HG02763 (cell line): ENCODE results near the gene CCDC60.
"Not testable (repeated sequence)": the region's sequence is repeated elsewhere in the genome, so short reads cannot be mapped to it uniquely, and the experiment has no call there.

Experiments
- ATAC-seq: cut with Tn5 transposase; IDR thresholded peaks from one replicate; pipeline ENCODE4 v1.9.1; 2021; ENCODE audit warnings: mild to moderate bottlenecking, moderate library complexity; ENCODE audit not compliant: unreplicated experiment

CCDC60 gene

DNA sequence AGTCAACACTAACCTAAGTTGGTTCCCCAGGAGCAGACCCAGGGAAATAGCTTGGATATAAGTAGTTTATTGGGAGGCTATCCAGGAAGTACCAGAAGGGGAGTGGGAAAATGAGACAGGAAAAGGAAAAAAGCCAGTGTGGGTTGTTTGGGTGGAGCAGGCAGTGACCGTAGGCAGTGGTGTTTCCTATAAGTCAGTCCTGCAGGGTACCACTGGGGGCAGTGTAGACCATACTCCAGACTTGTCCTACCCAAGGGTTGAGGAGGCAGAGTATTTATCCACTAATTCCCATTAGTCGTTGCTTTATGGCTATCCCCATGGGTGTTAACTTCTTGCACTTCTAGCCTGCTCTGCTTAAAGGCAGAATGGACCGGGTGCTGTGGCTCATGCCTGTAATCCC, 6.4 kb upstream of the CCDC60 start:
- ATAC-seq = no peak

DNA sequence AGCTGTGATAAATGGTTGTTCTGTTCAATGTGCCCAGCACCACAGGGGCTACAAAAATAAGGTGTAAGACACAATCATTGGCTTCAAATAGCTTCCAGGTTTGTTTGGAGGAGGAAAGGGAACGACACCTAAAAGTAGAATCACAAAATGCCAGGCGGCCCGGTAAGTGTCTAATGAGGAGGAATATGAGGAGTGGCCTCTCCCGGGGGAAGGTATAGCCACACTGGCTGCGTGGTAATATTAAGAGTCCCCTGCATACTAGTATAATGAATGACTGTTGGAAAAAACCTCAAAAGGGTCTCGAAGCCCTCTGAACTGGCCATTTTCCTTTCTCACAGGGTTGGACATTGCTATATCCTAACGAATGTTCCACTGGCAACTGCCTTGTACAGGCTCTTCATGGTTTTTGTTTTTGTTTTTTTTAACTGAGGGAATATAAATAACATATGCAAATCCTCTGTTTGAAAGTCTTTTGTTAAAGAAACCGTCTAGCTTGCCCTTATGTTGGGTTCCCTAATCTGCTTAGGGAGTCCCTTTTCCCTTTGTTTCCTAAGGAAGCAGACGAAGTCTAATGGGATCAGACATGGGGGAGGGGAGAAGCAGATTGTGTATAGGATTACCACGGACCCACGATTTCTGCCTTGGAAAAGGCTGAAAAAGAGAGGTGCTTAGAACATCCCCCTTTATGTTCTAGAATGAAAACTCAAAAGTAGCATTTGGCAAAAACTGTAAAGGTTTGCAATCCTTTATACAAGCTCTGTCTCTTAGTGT, 4.2 kb downstream of the CCDC60 start:
- no peak for ATAC-seq

DNA sequence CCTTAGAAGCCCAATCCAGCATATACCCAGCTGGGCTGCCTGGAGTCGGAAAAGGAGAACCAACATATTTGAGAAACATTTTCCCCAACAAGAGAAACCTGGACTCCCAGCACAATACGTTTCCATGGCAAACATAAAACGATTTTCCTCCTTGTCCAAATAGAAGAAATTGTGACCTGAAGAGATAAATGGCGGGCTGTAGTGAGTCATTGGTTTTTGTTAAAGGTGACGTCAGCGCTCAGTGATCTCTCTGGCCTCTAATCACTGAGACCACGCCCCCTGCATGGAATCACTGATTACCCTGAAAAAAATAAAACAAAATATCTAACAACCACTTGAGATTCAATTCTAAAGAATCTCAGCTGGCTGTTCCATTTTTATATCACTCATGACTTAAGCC, 6.0 kb downstream of the CCDC60 start:
- no peak for ATAC-seq

DNA sequence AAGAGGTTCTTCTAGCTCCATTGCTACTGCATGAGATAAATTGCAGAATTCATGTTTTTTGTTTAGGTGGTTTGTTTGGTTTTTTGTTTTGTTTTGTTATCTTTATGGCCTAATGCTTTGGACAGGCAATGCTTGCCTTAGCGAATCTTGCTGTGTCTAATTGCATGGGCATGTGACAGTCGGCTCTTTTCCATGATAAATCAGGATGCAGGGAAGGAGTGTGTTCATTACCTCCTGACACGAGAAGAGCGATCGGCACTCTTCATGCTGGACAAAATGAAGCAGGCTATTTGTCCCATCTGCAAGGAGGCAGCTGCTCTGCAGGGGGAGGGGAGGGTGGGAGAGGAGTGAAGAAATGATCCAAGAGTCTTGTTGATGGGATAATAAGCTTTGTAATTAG, 6.5 kb downstream of the CCDC60 start:
- ATAC-seq = no peak

DNA sequence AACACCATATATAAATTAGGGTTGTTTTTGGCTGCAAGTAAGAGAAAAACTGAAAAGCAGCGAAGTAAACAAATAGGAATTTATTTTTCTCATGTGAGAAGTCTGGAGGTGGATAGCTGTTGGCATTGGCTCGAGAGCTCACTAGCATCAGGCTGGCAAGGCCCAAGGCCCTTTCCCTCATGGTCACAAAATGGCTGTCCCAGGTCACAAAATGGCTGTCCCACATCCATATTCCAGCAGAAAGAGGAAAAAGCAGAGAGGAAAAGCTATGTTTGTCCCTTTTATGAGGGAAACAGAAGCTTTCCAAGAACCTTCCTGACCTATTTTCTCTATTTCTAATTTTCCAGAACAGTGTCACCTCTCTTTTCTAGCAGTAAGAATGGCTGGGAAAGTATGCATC, 7.5 kb downstream of the CCDC60 start:
- ATAC-seq = no peak

DNA sequence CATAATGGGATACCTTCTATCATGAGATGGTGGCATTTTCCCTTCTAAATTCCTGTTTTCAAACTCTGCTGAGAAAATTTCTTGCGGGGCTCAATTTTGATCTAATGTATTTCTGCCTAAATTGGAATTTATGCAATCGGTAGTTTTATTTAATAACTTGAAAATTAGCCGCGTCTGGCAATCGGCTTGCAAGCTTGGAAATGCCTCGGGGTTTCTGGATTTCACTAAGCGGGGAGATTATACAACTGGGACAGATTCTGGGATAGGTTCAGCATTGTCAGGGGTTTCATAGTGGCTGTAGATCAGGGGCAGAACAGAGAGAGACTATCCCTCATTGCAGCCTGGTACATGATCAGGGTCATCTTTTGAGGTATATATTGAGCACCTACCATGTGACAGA, 8.6 kb downstream of the CCDC60 start:
- ATAC-seq = no peak

DNA sequence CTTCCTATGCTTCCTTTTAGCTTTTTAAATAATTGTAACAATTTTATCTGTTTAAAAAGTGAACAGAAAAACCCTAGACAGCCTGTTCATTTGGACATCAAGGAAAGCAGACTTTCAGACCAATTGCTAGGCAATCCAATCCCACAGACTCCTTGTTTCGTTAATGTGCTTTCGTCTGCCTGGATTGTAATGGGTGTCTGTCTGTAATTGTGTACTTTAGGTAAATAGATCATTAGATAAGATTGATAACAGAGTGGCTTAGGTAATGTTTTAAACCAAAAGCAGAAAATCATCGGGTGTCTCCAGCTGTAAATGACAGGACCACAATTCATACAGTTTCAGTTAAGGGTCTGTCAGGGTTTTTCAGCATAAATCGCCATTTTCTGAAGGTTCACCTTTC, 19.6 kb downstream of the CCDC60 start:
- no peak for ATAC-seq

DNA sequence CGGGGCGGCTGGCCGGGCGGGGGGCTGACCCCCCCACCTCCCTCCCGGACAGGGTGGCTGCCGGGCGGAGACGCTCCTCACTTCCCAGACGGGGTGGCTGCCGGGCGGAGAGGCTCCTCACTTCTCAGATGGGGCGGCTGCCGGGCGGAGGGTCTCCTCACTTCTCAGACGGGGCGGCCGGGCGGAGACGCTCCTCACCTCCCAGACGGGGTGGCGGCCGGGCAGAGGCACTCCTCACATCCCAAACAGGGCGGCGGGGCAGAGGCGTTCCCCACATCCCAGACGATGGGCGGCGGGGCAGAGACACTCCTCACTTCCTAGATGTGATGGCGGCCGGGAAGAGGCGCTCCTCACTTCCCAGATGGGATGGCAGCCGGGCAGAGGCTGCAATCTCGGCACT, 25.8 kb downstream of the CCDC60 start:
- ATAC-seq = not testable (repeated sequence)

DNA sequence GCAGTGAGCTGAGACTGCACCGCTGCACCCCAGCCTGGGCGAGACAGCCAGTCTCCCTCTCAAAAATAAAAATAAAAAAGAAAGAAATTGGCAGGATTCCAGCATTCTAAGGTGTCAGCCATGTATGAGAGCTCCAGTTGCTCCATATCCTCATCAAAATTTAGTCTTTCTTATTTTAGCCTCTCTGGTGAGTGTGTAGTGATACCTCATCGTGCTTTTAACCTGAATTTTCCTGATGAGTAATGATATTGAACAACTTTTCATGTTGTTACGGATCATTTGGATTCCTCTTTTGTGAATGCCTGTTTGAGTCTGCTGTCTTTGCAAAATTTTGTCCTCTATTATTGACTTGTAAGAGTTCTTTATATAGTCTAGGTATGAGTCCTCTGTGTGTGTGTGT, 28.5 kb downstream of the CCDC60 start:
- no peak for ATAC-seq

DNA sequence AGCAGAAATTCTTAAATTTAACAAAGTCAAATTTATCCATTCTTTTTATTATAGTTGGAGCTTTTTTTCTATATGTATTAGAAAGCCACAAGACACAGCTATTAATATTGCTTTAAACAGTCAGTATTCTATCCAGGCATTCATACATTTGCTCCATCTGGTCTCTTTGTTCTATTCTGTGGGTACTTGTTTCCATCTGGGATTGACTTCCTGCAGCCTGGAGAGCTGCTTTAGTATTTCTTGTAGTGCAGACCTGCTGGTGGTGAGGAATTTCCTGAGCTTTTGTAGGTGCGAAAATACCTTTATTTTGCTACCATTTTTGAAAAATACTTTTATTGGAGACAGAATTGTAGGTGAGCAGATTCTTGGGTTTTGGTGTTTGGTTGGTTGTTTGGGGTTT, 29.0 kb downstream of the CCDC60 start:
- no peak for ATAC-seq

DNA sequence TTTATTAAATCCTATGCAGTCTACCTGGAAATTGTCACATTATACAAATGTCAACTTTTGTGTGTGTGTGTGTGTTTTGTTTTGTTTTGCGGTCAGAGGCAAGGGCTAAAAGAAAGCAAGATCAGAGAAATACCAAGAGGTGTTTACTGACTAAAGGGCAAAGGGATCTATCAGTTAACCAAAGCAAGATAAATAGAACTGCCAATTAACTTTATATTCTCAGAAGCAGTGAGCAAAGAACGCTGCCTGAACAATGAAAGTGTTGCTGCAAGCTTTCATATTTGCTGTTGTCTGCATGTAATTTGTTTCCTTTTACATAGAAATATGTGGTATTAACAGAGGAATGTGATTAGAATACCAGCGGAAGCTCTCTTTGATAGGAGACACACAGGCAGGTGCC, 30.9 kb downstream of the CCDC60 start:
- no peak for ATAC-seq

DNA sequence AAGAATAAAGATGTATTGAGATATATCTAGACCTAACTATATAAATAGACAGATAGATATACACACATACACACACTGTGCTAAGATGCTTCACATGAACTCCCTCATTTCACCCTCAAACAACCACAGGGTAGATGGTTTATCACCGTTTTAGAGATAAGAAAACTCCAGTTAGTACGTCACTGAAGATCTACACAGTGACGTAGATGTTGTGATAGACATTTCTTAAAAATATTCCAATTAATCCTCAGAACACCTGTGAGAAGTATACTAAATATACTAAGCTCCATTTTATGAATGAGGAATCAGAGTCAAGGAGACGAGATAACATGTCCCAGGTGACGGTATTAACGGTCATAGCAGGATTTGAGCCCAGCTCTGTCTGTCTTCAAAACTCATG, 31.5 kb downstream of the CCDC60 start:
- no peak for ATAC-seq

DNA sequence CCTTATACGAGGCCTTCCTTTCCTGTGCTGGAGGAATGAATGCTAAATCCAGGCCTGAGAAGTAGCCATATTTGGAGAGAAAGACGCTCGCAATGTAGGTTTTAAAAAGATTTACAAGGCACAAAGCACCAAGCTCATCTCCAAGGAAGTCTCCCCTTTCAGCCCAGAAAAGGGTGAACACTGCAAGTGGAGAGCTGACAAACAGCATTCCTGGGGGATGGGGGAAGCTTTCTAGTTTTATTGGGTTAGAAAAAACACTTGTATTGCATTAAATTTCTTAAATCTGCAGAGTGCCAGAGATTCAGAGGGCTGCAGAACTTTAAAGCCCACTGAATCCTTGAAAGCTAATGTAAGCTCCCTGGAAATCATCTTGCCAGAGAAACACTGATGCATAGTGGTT, 34.6 kb downstream of the CCDC60 start:
- ATAC-seq = no peak

DNA sequence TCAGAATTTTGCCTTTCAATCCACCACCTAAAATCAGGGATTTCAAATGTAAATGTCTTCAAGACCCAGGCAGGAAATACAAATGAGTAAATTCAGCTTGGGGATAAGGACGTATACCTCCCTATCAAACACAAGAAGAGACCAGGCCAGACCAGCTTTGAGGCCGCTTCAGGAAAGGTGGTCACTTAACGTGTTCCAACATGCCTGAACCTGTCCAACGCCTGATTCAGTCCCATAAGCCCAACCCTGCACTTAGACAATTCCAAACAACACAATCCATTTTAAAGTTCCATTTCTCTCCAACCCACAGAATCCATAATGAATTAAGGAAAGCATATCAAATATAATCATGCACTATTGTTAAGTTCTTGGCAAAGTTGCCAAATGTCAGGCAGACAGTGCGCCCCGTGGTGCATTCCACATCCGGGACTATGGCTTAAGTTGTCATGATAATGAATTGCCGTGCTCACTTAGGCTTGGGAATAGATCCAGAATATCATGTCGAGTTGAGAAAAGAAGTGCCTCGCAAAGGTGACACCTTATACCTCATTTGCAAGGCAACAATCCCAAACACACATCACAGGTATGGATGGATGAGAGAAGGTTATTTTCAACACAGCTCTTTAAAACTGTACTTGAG, 35.5 kb downstream of the CCDC60 start:
- no peak for ATAC-seq

DNA sequence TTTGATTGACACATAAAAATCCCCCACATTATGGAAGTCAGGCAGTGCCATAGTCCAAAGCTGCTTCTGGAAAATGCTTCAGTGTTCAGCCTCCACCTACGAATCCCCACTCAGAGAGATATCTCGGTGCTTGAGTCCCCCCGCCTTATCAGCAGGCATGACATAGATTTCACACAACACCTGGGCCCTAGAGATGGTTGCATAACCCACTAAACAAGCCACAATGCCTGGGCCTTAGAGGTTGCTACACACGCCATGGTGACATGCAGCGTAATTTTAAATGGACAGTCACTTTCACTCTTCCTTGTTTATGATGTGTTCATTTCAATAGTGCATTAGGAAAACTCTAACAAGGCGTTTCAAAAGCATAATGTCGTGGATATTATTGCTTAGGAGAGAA, 38.0 kb downstream of the CCDC60 start:
- no peak for ATAC-seq

DNA sequence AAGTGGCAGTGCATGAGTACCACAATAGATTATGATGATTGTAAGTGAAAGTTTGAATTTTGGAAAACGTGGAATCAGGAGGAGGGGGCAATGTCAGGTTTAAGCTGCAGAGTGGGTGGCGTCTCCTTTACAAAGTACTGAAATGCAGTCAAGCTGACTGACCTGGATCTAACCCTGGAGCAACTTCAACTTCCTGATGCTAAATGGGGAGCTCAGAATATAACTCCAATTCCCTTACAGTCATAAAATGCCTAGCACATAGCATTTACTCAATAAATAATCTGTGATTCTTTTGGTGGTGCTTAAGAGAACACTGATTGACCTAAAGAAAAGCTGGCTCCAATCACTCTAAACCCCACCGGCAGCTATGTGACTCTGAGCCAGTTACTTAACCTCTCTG, 38.5 kb downstream of the CCDC60 start:
- ATAC-seq = no peak

DNA sequence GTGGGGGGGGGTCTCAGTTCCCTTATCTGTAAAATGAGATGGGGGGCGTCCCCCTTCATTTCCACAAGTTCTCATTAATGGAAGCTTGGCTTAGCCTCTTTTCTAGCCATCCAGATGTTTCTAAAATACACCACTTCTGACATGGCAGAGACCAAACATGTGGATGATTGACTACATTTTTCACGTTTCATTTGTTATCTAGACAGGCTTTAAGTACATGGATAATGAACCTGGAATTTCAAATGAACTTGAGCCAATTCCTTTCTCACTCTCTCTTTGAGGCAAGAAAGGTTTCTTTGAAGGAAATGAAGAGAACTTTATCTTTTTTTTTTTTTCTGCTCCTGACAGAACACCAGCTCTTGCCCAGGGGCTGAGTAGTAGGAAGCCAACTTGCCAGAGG, 39.1 kb downstream of the CCDC60 start:
- ATAC-seq = no peak

DNA sequence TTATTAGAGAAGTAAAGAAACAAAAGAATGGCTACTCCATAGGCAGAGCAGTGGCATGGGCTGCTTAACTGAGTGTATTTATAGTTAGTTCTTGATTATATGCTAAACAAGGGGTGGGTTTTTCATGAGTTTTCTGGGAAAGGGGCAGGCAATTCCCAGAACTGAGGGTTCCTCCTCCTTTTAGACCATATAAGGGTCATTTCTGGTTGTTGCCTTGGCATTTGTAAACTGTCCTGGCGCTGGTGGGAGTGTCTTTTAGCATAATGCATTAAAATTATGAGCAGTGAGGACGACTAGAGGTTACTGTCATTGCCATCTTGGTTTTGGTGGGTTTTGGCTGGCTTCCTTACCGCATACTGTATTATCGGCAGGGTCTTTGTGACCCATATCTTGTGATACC, 40.1 kb downstream of the CCDC60 start:
- no peak for ATAC-seq

DNA sequence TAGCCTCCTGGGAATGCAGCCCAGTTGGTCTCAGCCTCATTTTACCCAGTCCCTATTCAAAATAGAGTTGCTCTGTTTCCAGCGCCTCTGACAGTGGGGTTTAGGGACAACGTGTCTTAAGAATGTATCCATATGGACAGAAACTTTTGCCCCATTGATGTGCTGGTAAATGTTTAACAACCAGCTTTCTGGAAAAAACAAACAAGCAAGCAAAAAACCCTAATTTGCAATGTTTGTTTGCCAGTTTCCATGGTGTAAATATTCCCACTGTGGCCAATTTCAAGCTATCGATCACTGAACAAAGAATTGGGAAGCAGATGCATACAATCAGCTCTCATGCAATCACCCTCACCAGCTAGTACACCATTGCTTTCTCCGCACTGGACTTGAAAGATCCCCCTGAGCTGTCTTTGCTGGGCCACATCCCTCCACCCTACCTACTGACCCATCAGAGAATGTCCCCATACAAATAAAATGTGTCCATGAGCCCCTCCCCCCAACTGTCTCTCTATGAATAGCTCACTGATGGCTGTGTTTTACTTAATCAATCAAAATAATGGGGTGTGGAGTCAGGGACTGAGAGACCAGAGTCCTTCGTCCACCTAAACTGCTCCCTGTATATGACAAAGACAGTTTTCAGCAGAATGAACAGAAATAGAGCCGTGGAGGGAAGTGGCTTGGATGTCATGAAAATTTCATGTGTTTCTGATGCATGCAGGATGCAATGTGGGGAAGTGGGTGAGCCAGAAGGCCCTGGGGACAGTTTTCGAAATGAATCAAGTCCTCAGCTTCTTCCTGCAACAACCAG, 40.8 kb downstream of the CCDC60 start:
- no peak for ATAC-seq

DNA sequence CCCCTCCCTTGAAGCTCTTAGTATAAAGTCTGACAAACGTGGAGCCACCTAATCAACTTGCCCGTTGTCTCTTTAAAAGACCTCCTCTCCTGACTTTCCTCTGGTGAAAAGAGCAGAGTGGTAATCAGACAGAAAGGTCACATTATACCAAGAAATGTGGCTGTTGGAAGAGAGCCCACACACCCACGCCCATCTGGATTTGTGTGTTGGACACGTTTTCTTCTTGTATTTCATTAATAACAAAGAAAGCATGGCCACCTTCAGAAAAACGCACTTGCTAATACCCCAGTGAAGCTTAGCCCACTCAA, 41.3 kb downstream of the CCDC60 start:
- no peak for ATAC-seq

DNA sequence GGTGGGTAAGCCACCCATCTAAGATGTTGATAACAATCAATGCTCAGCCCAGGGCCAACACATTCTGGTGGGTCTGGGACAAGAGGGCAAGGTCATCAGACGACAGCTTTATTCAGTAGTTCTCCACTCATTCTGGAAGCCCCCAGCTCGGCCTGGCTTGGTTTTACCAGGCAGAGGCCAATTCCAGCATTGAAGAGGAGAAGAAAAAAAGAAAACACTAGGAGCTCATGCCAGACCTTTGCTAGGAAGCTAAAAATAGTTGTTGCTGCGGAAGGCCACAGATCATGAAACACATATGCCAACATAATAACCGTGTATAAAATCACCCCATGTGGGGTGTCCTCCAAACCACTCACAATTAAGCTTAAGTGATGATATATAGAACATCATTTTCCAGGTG, 44.4 kb downstream of the CCDC60 start:
- ATAC-seq = no peak
